WTC11 (cell line): Measurements from ENCODE around the gene GNAZ. TPM values are rescaled to one million over a fixed set of nuclear protein-coding genes. Genes with fewer than 3 reads are reported as not detected.

Experiments used
- ATAC-seq: fragments of 200-7000 bp; cut with Tn5 transposase; 2 replicates; pipeline ENCODE4 v1.10.0; 2021; ENCODE audit warnings: mild to moderate bottlenecking, moderate library complexity
- CTCF ChIA-PET: fragments of 300-600 bp; sonication (Branson Sonifier 250); formaldehyde crosslinking; loops from one replicate; lab custom pipeline; 2021; ENCODE audit warnings: antibody characterized with exemption; lab: Charles Lee
- POLR2A ChIA-PET: fragments of 350-600 bp; sonication (Branson Sonifier 250); formaldehyde crosslinking; loops from one replicate; lab custom pipeline; 2021; ENCODE audit warnings: antibody characterized with exemption; lab: Charles Lee
- DNase-seq: peaks from one replicate; pipeline ENCODE4 v3.0.0; 2021; ENCODE audit warnings: low spot score
- H3K27ac Mint-ChIP-seq: 2 replicates; pipeline ENCODE4 v1.8.0; 2021; ENCODE audit warnings: mixed read lengths
- H3K27me3 Mint-ChIP-seq: 2 replicates; pipeline ENCODE4 v1.8.0; 2021; ENCODE audit warnings: low read depth, mild to moderate bottlenecking, moderate library complexity, mixed read lengths
- H3K36me3 Mint-ChIP-seq: 2 replicates; pipeline ENCODE4 v1.8.0; 2021; ENCODE audit warnings: mixed read lengths
- H3K4me1 Mint-ChIP-seq: 2 replicates; pipeline ENCODE4 v1.8.0; 2022; ENCODE audit warnings: mixed read lengths
- H3K4me3 Mint-ChIP-seq: 2 replicates; pipeline ENCODE4 v1.8.0; 2021; ENCODE audit warnings: mild to moderate bottlenecking, moderate library complexity, mixed read lengths
- H3K9me3 Mint-ChIP-seq: 2 replicates; pipeline ENCODE4 v1.8.0; 2021; ENCODE audit warnings: mixed read lengths
- ATF1 ChIP-seq: sonication (generic); formaldehyde crosslinking; IDR thresholded peaks from 2 replicates; pipeline ENCODE4 v1.8.1; 2023; ENCODE audit warnings: mild to moderate bottlenecking, moderate library complexity, missing genetic modification reagents
- ATF2 ChIP-seq: sonication (generic); formaldehyde crosslinking; IDR thresholded peaks from 2 replicates; pipeline ENCODE4 v1.8.1; 2022; ENCODE audit warnings: low read depth, missing genetic modification reagents, borderline replicate concordance
- CBFB ChIP-seq: sonication (generic); formaldehyde crosslinking; IDR thresholded peaks from 2 replicates; pipeline ENCODE4 v1.8.1; 2022; ENCODE audit warnings: mild to moderate bottlenecking, low read depth, missing genetic modification reagents
- CREB1 ChIP-seq: sonication (generic); formaldehyde crosslinking; IDR thresholded peaks from 2 replicates; pipeline ENCODE4 v1.8.0; 2023; ENCODE audit warnings: mild to moderate bottlenecking, missing genetic modification reagents
- ELF4 ChIP-seq: sonication (generic); formaldehyde crosslinking; IDR thresholded peaks from 2 replicates; pipeline ENCODE4 v1.8.1; 2022; ENCODE audit warnings: low read depth, mild to moderate bottlenecking, moderate library complexity, missing genetic modification reagents
- FOXP1 ChIP-seq: sonication (generic); formaldehyde crosslinking; IDR thresholded peaks from 2 replicates; pipeline ENCODE4 v1.8.0; 2022; ENCODE audit warnings: missing genetic modification reagents, mild to moderate bottlenecking, moderate library complexity, borderline replicate concordance
- HMGA2 ChIP-seq: fragments of 250-450 bp; sonication (Bioruptor Pico); IDR thresholded peaks from 2 replicates; pipeline ENCODE4 v1.4.0; 2021; ENCODE audit warnings: mild to moderate bottlenecking, moderate library complexity
- IRF1 ChIP-seq: sonication (generic); formaldehyde crosslinking; IDR thresholded peaks from 2 replicates; pipeline ENCODE4 v1.8.0; 2023; ENCODE audit warnings: missing genetic modification reagents
- MXD4 ChIP-seq: fragments of 250-450 bp; sonication (Bioruptor Pico); IDR thresholded peaks from 2 replicates; pipeline ENCODE4 v1.8.0; 2021; ENCODE audit warnings: mild to moderate bottlenecking, moderate library complexity, borderline replicate concordance
- NFATC4 ChIP-seq: fragments of 250-450 bp; sonication (Bioruptor Pico); IDR thresholded peaks from 2 replicates; pipeline ENCODE4 v1.9.0; 2021; ENCODE audit warnings: mild to moderate bottlenecking
- NR1H2 ChIP-seq: sonication (generic); formaldehyde crosslinking; IDR thresholded peaks from 2 replicates; pipeline ENCODE4 v1.9.0; 2021; ENCODE audit warnings: mild to moderate bottlenecking, moderate library complexity, missing genetic modification reagents
- SP1 ChIP-seq: sonication (generic); formaldehyde crosslinking; conservative IDR thresholded peaks from 2 replicates; pipeline ENCODE4 v1.8.1; 2022; ENCODE audit warnings: missing genetic modification reagents
- TEAD4 ChIP-seq: sonication (generic); formaldehyde crosslinking; IDR thresholded peaks from 2 replicates; pipeline ENCODE4 v1.8.0; 2022; ENCODE audit warnings: mild to moderate bottlenecking, missing genetic modification reagents
- USF2 ChIP-seq: sonication (generic); formaldehyde crosslinking; IDR thresholded peaks from 2 replicates; pipeline ENCODE4 v1.8.1; 2023; ENCODE audit warnings: mild to moderate bottlenecking, missing genetic modification reagents, moderate library complexity
- ZNF281 ChIP-seq: sonication (generic); formaldehyde crosslinking; IDR thresholded peaks from 2 replicates; pipeline ENCODE4 v1.8.0; 2023; ENCODE audit warnings: mild to moderate bottlenecking, missing genetic modification reagents
- ZNF512 ChIP-seq: sonication (generic); formaldehyde crosslinking; IDR thresholded peaks from 2 replicates; pipeline ENCODE4 v1.8.1; 2022; ENCODE audit warnings: missing genetic modification reagents, borderline replicate concordance
- total RNA-seq: library from RNA; stranded (reverse); gene quantifications from 3 replicates; pipeline ENCODE4 v1.2.3, GENCODE V29; 2021
- TF ChIP-seq, protein P1 (sequence below): fragments of 250-450 bp; sonication (Bioruptor Pico); IDR thresholded peaks from 2 replicates; pipeline ENCODE4 v1.9.0; 2021; ENCODE audit warnings: moderate library complexity, mild to moderate bottlenecking, inconsistent platforms, borderline replicate concordance
- TF ChIP-seq, protein P2 (sequence below): sonication (generic); formaldehyde crosslinking; conservative IDR thresholded peaks from 2 replicates; pipeline ENCODE4 v1.8.1; 2023; ENCODE audit warnings: mild to moderate bottlenecking, low read depth, missing genetic modification reagents, moderate library complexity
- TF ChIP-seq, protein P3 (sequence below): sonication (generic); formaldehyde crosslinking; IDR thresholded peaks from 2 replicates; pipeline ENCODE4 v1.8.0; 2022; ENCODE audit warnings: missing genetic modification reagents

Gene GNAZ
- total RNA-seq, 1 experiment from 2014 or later: 9.9 TPM

- TF ChIP-seq, protein P1, sequence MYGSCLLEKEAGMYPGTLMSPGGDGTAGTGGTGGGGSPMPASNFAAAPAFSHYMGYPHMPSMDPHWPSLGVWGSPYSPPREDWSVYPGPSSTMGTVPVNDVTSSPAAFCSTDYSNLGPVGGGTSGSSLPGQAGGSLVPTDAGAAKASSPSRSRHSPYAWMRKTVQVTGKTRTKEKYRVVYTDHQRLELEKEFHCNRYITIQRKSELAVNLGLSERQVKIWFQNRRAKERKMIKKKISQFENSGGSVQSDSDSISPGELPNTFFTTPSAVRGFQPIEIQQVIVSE (CRISPR knock-in tag): no peak
- TF ChIP-seq NR1H2 (CRISPR knock-in tag): no peak
- no peak for TF ChIP-seq CREB1
- no peak for TF ChIP-seq ZNF281 (CRISPR knock-in tag)
- TF ChIP-seq ZNF512 (CRISPR knock-in tag): no peak
- no peak for TF ChIP-seq FOXP1
- TF ChIP-seq, protein P2, sequence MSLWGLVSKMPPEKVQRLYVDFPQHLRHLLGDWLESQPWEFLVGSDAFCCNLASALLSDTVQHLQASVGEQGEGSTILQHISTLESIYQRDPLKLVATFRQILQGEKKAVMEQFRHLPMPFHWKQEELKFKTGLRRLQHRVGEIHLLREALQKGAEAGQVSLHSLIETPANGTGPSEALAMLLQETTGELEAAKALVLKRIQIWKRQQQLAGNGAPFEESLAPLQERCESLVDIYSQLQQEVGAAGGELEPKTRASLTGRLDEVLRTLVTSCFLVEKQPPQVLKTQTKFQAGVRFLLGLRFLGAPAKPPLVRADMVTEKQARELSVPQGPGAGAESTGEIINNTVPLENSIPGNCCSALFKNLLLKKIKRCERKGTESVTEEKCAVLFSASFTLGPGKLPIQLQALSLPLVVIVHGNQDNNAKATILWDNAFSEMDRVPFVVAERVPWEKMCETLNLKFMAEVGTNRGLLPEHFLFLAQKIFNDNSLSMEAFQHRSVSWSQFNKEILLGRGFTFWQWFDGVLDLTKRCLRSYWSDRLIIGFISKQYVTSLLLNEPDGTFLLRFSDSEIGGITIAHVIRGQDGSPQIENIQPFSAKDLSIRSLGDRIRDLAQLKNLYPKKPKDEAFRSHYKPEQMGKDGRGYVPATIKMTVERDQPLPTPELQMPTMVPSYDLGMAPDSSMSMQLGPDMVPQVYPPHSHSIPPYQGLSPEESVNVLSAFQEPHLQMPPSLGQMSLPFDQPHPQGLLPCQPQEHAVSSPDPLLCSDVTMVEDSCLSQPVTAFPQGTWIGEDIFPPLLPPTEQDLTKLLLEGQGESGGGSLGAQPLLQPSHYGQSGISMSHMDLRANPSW: no peak
- TF ChIP-seq USF2 (CRISPR knock-in tag): no peak
- no peak for TF ChIP-seq TEAD4
- TF ChIP-seq MXD4 (CRISPR knock-in tag): no peak
- TF ChIP-seq, all 79 proteins: peak for 0
Observed at GRCh38 chr22:23059284-23059948, 10.9 kb upstream of the GNAZ start (continued).

DNA sequence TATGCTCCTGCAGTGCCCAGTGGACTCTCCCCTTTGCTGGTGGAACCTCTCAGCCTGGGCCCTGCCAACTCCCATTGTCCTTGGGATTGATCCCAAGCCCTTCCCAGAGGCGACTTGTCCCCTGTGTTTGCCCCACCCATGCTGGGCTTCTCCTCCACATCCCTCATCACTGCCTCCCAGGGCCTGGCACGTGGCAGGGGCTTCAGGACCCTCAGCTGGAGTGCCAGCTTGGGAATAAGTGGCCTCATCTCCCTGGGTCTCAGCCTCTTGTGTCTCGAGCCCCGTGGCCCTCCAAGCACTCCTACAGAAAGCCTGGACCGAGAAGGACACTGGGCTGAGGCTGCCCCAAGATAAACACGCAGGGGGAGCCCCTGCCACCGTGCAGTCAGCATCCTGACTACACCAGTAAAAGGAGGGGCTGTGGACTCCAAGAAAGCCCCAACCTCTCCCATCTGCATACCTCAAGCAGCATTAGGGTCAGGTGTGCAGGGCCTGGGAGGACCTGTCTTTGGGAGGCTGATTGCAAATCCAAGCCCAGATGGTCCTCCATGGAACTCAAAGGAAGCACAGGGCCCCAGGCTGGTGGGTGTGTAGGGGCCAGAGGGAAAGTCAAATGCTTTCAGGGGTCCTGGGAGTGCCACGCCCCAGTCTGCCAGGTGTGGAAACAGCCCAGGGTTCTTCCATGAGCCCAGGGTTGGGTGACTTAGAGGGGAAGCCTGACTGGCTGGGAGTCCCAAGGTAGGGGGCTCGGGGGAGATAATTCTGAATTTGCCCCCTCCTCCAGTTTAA lies 9.5 kb upstream of the GNAZ start:
- ChIA-PET POLR2A (no interaction called here), CTCF (interaction anchor here (0.7 to 1.0 kb wide), 2 partner anchors 72 to 258 kb away, joined by 3 to 4 read pairs; no protein-coding TSS in a partner anchor)
- ATAC-seq: no peak
- H3K4me1 Mint-ChIP-seq: no peaks in the 10 kb centered on the region; the same call in 1 of the 2 replicates
- H3K36me3 Mint-ChIP-seq: no peaks in the 10 kb centered on the region
- H3K27ac Mint-ChIP-seq: no peak overlapping the region
- H3K9me3 Mint-ChIP-seq: peaks cover 10% of the 10 kb centered on the region
- peak; percentile 6 for DNase-seq
- no peak overlapping the region for H3K4me3 Mint-ChIP-seq
- H3K27me3 Mint-ChIP-seq: peaks cover 9% of the 10 kb centered on the region
- TF ChIP-seq IRF1 (CRISPR knock-in tag) (no peak), HMGA2 (CRISPR knock-in tag) (no peak), ATF1 (no peak), ELF4 (CRISPR knock-in tag) (no peak), NFATC4 (CRISPR knock-in tag) (no peak), ATF2 (CRISPR knock-in tag) (no peak), CREB1 (no peak), TEAD4 (no peak), SP1 (CRISPR knock-in tag) (no peak), CBFB (CRISPR knock-in tag) (no peak)
- TF ChIP-seq, protein P3, sequence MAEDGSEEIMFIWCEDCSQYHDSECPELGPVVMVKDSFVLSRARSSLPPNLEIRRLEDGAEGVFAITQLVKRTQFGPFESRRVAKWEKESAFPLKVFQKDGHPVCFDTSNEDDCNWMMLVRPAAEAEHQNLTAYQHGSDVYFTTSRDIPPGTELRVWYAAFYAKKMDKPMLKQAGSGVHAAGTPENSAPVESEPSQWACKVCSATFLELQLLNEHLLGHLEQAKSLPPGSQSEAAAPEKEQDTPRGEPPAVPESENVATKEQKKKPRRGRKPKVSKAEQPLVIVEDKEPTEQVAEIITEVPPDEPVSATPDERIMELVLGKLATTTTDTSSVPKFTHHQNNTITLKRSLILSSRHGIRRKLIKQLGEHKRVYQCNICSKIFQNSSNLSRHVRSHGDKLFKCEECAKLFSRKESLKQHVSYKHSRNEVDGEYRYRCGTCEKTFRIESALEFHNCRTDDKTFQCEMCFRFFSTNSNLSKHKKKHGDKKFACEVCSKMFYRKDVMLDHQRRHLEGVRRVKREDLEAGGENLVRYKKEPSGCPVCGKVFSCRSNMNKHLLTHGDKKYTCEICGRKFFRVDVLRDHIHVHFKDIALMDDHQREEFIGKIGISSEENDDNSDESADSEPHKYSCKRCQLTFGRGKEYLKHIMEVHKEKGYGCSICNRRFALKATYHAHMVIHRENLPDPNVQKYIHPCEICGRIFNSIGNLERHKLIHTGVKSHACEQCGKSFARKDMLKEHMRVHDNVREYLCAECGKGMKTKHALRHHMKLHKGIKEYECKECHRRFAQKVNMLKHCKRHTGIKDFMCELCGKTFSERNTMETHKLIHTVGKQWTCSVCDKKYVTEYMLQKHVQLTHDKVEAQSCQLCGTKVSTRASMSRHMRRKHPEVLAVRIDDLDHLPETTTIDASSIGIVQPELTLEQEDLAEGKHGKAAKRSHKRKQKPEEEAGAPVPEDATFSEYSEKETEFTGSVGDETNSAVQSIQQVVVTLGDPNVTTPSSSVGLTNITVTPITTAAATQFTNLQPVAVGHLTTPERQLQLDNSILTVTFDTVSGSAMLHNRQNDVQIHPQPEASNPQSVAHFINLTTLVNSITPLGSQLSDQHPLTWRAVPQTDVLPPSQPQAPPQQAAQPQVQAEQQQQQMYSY (CRISPR knock-in tag): no peak
